ENCODE measurements around the gene ANKRD13D. TPM values are rescaled to one million over a fixed set of nuclear protein-coding genes. Genes with fewer than 3 reads are reported as not detected.

ANKRD13D gene
- total RNA-seq, 1 experiment from 2014 or later, result 79.6 TPM

DNA sequence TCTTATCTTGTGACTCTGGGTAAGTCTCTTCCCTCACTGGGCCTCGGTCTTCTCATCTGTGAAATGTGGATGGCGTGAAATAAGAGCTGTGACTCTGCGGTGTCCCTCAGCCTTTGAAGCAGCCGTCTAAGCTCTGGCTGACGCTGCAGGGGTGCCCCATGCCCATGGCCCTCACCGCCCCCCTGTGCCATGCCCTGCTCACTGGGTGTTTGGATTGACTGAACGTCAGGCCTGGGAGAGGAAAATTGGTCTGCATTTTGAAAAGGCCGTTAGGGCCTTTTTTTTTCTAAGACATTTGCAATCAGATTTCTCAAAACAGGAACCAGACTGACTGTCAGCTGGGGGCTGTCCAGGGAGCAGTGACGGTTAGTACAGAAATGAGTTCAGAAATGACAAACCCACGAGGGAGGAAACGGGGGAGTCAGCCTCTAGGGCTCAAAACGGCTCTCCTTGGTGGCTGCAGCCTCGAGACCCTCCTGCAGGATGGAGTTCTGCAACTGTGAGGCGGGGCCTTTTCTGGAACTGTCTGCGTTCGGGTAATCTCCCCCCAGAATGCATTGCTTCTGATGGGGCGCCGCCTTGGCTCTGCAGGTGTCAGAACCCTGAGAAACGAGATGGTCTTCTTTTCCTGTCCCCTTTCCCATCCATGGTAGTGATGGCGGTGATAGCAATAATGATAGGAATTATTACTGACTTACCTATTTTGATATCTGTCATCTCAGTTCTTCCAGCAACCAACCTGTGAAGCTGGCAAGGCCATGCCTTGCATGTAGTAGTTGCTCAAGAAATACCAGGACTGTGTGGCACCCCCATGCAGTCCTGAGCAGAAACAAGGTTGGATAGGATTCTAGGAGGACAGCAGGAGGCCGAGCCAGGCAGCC, 20.8 kb upstream of the ANKRD13D start:
- BruUV-seq (replicated peaks), result no TSS peak
- peak overlapping the region; percentile 83; the same call in 1 of the 2 replicates for H3K4me3 ChIP-seq
- H3K27me3 ChIP-seq (ENCODE audit: insufficient read depth, low read depth), result no peaks in the 10 kb centered on the region
- peak overlapping the region; percentile 96 for H3K4me2 ChIP-seq
- no peak for TF ChIP-seq EZH2 (IDR thresholded peaks at IDR 0.05; ENCODE audit: low read depth)
- TF ChIP-seq, protein P1, sequence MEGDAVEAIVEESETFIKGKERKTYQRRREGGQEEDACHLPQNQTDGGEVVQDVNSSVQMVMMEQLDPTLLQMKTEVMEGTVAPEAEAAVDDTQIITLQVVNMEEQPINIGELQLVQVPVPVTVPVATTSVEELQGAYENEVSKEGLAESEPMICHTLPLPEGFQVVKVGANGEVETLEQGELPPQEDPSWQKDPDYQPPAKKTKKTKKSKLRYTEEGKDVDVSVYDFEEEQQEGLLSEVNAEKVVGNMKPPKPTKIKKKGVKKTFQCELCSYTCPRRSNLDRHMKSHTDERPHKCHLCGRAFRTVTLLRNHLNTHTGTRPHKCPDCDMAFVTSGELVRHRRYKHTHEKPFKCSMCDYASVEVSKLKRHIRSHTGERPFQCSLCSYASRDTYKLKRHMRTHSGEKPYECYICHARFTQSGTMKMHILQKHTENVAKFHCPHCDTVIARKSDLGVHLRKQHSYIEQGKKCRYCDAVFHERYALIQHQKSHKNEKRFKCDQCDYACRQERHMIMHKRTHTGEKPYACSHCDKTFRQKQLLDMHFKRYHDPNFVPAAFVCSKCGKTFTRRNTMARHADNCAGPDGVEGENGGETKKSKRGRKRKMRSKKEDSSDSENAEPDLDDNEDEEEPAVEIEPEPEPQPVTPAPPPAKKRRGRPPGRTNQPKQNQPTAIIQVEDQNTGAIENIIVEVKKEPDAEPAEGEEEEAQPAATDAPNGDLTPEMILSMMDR (conservative IDR thresholded peaks at IDR 0.05), result no peak
- intact Hi-C loops (cut with micrococcal nuclease; ENCODE audit: unreplicated experiment), result no loop called here
- ChIA-PET CTCF (interaction anchor here (1.1 kb wide), 1 partner anchor 49 kb away, joined by 3 read pairs; no protein-coding TSS in a partner anchor), POLR2A (ENCODE audit: unreplicated experiment) (interaction anchor here (0.6 kb wide), 1 partner anchor 25 kb away, joined by 3 read pairs; no protein-coding TSS in a partner anchor)
- peaks cover 58% of the 10 kb centered on the region for H4K20me1 ChIP-seq (ENCODE audit: insufficient read depth)
- DNase-seq, result no peak
- no peaks in the 10 kb centered on the region for H3K9me3 ChIP-seq (ENCODE audit: insufficient read depth, low read depth)
- H3K79me2 ChIP-seq (ENCODE audit: low read depth), result peaks cover 70% of the 10 kb centered on the region
- peaks cover 24% of the 10 kb centered on the region for H3K4me1 ChIP-seq (replicated peaks; ENCODE audit: insufficient read depth)
- H3K9me2 ChIP-seq (ENCODE audit: insufficient read depth), result no peaks in the 10 kb centered on the region
- H2AFZ ChIP-seq, result no peak overlapping the region
- H3K27ac ChIP-seq, result peak overlapping the region; percentile 21
- H3F3A ChIP-seq (ENCODE audit: insufficient read depth, low read depth), result peaks cover 32% of the 10 kb centered on the region; the same call in 1 of the 2 replicates
- 0 out of 2 replicates have a peak, but pooled peaks cover 7% of the 10 kb centered on the region for H3K36me3 ChIP-seq (ENCODE audit: low read depth)

DNA sequence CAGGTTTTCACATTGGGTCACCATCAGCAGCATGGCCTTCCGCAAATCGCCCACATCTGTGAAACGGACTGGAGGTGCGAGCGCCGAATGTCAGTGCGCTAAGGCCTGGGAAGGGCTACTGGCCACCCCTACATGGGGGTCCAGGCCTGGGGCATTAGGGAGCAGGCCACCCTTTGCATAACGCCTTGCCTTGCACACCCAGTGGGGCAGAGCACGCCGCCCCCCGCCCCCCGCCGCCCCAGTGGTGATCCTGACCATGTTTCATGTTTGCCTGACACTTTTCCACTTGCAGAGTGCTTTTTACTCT, 20.2 kb upstream of the ANKRD13D start:
- H3K36me3 ChIP-seq (ENCODE audit: low read depth), result 0 out of 2 replicates have a peak, but pooled peaks cover 7% of the 10 kb centered on the region
- no peak overlapping the region for H2AFZ ChIP-seq
- H3K9me2 ChIP-seq (ENCODE audit: insufficient read depth), result no peaks in the 10 kb centered on the region
- H3K4me1 ChIP-seq (replicated peaks; ENCODE audit: insufficient read depth), result peaks cover 19% of the 10 kb centered on the region
- no peak overlapping the region for H3K27ac ChIP-seq
- DNase-seq, result no peak
- POLR2A ChIA-PET (ENCODE audit: unreplicated experiment), result no interaction called here
- TF ChIP-seq, protein P1 (conservative IDR thresholded peaks at IDR 0.05), result no peak
- TF ChIP-seq EZH2 (IDR thresholded peaks at IDR 0.05; ENCODE audit: low read depth), result no peak
- no peak overlapping the region for H3K4me3 ChIP-seq
- no peak overlapping the region for H3K4me2 ChIP-seq
- intact Hi-C loops (cut with micrococcal nuclease; ENCODE audit: unreplicated experiment), result no loop called here
- H3K27me3 ChIP-seq (ENCODE audit: insufficient read depth, low read depth), result no peaks in the 10 kb centered on the region
- peaks cover 64% of the 10 kb centered on the region for H4K20me1 ChIP-seq (ENCODE audit: insufficient read depth)
- H3K9me3 ChIP-seq (ENCODE audit: insufficient read depth, low read depth), result no peaks in the 10 kb centered on the region
- peaks cover 29% of the 10 kb centered on the region; the same call in 1 of the 2 replicates for H3F3A ChIP-seq (ENCODE audit: insufficient read depth, low read depth)
- peaks cover 76% of the 10 kb centered on the region for H3K79me2 ChIP-seq (ENCODE audit: low read depth)
- BruUV-seq (replicated peaks), result no TSS peak
- CTCF ChIA-PET, result no interaction called here

DNA sequence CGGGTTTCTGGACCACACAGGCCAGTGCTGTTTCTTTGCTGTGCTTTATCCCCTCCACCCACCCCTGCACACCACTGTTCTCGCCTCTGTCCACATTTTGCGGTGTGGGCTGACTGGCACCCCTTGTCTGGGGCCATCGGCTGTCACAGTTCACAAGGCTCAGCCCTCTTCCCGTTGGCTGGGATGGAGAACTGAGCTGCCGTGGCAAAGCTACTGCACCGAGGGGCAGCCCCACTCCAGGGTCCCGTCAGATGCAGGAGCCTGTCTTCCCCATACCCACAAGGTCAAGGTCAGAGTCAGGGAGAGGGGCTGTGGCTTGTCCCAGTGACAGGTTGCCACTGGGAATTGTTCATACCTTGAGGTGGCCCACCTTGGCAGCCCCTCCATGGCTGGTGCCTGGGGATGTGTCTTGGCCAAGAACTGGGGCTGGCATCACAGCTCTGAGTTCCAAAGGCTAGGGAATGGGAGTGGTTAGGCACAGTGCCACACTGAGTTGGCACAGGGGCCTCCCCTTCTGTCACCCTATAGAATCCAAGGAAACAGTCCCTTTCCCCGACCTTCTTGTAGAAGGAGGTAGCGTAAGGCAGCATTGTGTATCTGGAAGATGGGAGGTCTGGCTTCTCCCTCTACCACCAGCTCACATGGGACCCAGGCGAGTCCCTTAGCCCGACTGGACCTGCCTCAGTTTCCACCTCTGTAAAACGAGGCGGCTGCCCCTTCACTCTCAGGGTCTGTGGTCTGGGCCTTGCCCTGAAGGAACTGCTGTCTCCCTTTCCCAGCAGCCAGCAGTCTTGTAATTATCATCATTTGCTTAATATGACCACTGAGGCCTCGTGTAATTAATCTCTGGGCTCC, 19.5 kb upstream of the ANKRD13D start:
- Histone ChIP-seq H3K9me3 (ENCODE audit: insufficient read depth, low read depth) (no peaks in the 10 kb centered on the region), H3K27me3 (ENCODE audit: insufficient read depth, low read depth) (no peaks in the 10 kb centered on the region), H3K36me3 (ENCODE audit: low read depth) (0 out of 2 replicates have a peak, but pooled peaks cover 8% of the 10 kb centered on the region), H3K79me2 (ENCODE audit: low read depth) (peaks cover 81% of the 10 kb centered on the region), H3K4me3 (no peak overlapping the region), H3K4me1 (replicated peaks; ENCODE audit: insufficient read depth) (peaks cover 19% of the 10 kb centered on the region), H3F3A (ENCODE audit: insufficient read depth, low read depth) (peaks cover 24% of the 10 kb centered on the region; the same call in 1 of the 2 replicates), H2AFZ (no peak overlapping the region), H4K20me1 (ENCODE audit: insufficient read depth) (peaks cover 69% of the 10 kb centered on the region), H3K27ac (no peak overlapping the region), H3K9me2 (ENCODE audit: insufficient read depth) (no peaks in the 10 kb centered on the region), H3K4me2 (no peak overlapping the region)
- no TSS peak for BruUV-seq (replicated peaks)
- TF ChIP-seq EZH2 (IDR thresholded peaks at IDR 0.05; ENCODE audit: low read depth), result no peak
- TF ChIP-seq, protein P1 (conservative IDR thresholded peaks at IDR 0.05), result no peak
- intact Hi-C loops (cut with micrococcal nuclease; ENCODE audit: unreplicated experiment), result no loop called here
- ChIA-PET CTCF (no interaction called here), POLR2A (ENCODE audit: unreplicated experiment) (interaction anchor here (0.6 kb wide), 1 partner anchor 53 kb away, joined by 7 read pairs; no protein-coding TSS in a partner anchor)
- no peak for DNase-seq

Data from PC-9 (cell line).